ENCODE results near the gene GADD45B.
"Not testable (repeated sequence)": the region's sequence is repeated elsewhere in the genome, so short reads cannot be mapped to it uniquely, and the experiment has no call there.

Gene GADD45B

DNA sequence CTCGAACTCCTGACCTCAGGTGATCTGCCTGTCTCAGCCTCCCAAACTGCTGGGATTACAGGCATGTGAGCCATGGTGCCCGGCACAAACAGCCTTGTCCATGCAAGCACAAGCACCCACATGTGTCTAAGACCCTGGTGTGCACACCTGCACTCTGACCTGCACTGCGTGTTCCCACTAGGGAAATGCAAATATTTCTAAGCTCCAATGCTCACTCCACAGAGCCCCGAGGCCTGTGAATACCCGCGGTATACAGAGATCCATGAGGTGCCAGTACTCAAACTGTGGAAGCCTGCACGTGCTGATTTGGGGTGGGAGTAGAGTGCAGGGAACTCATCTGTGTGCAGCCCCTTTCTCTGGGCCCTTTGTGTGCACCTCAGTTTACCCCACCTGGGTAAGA, 14.7 kb downstream of the GADD45B start:
- no peak for DNase-seq

- DNase-seq, result no peak
Measured at GRCh38 chr19:2491130-2491801, 15.3 kb downstream of the GADD45B start.

GRCh38 chr19:2492870-2493269, 16.9 kb downstream of the GADD45B start:
- DNase-seq, result no peak

DNA sequence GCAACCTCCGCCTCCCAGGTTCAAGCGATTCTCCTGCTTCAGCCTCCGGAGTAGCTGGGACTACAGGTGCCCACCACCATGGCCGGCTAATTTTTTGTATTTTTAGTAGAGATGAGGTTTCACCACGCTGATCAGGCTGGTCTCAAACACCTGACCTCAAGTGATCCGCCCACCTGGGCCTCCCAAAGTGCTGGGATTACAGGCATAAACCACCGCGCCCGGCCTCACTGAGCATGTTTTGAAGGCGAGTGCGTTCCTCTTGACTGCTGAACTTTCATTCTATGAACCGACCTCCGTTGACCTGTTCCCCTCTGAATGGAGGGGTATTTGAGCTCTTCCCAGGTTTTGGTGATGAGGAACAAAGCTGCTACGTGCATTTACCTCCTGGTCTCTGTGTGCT, 17.5 kb downstream of the GADD45B start:
- DNase-seq, result not testable (repeated sequence)

DNA sequence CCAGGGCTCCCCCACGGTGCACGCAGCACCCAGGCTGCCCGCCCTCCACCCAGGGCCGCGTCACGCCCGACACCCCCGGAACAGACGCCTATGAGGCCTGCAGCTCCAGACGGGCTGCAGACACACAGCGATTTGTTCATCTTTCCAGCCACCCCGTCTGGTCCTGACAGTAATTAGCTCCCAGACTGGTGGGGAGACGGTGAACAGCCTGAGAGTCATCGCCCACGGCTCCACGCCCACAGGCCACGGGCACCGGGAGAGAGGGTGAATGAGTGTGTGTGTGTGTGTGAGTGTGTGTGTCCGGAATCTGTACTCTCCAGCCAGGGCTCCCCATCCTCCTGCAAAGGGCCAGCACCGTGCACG, 18.1 kb downstream of the GADD45B start:
- DNase-seq, result no peak

DNA sequence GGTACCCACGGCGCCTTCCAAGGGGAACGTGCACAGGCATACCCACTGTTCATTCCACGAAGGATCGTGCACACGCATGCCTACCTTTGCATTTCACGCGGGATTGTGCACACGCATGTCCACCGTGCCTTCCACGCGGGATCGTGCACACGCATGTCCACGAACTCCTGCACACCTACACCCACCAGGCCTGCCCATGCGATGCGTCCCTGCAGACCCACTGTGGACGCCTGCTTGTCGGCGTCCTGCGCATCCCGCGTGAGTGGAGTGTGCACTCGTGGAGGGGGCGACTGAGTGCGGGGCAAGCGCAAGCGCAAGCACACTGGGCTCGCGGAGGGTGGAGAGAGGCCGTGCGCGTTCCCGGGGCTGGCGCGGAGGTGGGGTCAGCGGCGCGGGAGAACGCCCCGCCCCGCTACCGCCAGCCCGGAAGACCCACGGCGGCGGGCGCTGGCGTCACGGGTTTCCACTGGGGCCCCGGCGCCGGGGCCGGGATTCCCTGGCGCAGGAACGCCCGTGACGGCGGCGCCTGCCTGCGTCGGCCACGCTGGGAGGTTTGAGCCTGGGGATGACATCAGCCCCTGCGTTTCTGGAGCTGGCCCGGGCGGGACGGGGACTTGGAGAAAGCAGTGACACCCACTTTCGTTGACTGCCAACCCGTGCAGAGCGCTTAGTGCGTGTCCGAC, 18.7 kb downstream of the GADD45B start:
- DNase-seq, result peak; percentile 79

GRCh38 chr19:2495130-2495641, 19.3 kb downstream of the GADD45B start:
- DNase-seq, result peak; percentile 48 to 59

DNA sequence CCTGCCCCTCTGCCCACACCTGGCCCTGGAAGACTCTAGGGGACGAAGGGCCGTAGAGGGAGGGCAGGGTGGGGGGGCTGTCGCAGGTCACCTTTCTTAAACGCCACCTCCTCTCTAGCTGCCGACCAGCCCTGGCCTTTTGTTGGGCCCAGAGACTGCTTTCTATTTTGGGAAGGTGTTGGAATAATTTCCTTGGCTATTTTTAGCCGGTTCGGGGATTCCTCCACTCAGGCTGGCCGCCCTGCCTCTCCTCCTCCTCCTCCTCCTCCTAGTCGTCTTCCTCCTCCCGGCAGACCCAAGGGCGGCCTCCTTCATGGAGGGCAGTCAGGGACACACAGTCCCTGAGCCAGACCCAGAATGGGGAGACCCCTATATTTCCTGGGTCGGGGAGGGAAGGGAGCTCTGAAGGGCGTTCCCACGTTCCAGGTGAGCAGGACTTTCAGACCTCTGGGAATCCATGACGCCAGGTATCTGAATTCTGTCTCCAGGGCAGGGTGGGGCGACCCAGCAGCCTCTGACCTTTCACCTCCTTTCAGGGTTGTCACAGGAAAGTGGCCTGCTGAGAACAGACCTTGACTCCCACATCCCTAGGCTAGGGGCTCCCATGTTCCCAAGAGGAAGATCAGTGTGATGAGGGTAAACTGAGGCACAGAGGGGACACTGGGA, 19.9 kb downstream of the GADD45B start:
- peak in 1 of 2 donors; percentile 35 for DNase-seq

- DNase-seq, result no peak
Measured at GRCh38 chr19:2497186-2497585, 21.3 kb downstream of the GADD45B start.

DNA sequence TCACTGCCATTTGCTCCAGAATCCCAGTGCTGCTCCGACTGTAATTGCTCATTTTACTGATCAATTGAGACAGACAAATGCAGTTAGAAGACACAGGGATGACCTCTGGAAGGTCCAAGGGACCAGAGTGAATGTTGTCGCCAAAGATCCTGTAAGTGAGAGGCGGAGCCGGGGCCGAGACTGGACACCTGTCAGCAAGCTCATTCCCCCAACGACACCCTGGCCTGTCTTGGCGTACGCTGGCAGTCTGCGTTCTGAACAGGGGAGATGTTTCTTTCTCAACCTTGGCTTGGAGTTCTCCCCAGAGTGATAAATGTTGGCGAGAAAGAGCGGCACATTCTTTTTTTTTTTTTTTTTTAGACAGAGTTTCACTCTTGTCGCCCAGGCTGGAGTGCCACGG, 24.2 kb downstream of the GADD45B start:
- no peak for DNase-seq

DNA sequence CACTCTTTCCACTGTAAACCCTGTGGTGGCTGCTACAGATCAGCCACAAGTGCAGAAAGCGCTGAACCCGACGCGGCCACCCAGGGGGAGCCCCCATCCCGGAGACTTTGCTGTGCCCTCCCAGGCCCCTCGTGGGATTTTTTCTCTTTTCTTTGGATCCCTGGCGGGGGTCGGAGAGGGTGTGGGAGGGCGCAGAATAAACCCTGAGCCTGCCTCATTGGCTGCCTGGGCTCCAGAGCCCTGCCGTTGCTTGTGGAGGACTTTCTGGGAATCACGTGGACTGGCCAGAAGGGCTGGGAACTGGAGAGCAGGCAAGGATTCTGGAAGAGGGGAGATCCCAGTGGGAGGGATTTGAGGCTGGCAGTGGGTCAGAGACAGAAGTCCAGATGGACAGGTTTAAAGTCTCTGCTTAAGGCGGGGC, 24.9 kb downstream of the GADD45B start:
- no peak for DNase-seq

DNA sequence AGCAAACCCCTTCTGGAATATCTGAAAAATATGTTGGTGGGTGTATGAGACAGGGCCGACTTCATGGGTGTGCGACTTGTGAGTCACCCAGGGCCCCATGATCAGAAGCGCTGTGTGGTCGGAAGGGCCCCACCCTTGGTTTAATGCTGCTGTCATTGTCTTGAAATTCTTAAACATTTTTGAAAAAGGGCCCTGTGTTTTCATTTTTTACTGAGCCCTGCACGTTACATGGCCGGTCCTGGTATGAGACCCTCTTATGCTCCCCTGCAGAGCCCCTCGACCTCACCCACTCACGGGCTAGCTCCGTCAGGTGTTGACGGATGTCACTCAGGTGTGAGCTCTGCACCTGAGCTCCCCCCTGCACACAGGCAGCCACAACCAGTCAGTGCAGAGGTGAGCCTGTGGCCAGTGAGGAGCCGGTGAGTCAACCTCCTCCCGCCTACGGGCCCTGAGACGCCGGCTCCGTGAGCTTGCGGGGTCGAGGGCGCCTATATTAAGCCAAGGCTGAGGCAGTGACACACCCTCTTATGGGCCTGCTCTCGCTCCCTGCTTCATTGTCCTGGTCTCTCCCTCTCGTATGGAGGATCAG, 27.7 kb downstream of the GADD45B start:
- peak; percentile 81 to 90 for DNase-seq

GRCh38 chr19:2506656-2507055, 30.7 kb downstream of the GADD45B start:
- DNase-seq, result not testable (repeated sequence)

- DNase-seq, result peak; percentile 39 to 66
Measured at GRCh38 chr19:2507109-2507508, 31.2 kb downstream of the GADD45B start.

DNA sequence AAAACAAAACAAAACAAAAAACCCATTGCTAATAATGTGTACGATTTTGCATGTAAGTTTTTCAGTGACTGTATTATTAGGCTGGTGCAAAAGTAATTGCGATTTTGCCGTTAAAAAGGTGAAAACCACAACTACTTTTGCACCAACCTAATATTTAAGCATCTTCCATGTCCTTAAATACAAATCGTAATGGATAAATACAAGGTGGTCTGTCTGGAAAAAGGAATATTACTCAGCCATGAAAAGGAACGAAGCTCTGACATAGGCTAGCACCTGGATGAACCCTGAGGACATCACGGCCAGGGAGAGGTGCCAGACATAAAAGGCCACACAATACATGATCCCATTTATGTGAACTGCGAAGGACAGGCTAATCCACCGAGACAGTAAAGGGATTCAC, 33.2 kb downstream of the GADD45B start:
- no peak for DNase-seq

- DNase-seq, result no peak
Measured at GRCh38 chr19:2511570-2511969, 35.6 kb downstream of the GADD45B start.

DNA sequence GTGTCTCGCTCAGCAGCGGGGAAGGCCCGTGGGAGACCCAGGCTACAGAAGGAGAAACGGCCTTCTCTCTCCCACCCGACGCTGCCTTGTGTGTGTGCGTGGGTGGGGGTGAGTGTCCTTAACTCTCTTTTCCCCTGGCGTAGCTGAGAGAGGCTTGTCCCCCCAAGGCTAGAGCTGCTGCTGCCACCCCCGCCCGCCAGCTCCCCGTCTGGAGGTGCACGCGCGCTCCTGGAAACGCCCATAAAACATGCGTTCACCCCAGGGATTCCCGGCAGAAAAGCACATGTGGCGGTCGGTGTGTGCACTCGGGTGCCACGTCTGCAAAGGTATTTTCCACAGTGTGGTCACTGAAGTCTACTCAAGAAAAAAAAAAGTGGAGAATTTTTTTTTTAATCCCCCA, 36.1 kb downstream of the GADD45B start:
- no peak for DNase-seq

DNA sequence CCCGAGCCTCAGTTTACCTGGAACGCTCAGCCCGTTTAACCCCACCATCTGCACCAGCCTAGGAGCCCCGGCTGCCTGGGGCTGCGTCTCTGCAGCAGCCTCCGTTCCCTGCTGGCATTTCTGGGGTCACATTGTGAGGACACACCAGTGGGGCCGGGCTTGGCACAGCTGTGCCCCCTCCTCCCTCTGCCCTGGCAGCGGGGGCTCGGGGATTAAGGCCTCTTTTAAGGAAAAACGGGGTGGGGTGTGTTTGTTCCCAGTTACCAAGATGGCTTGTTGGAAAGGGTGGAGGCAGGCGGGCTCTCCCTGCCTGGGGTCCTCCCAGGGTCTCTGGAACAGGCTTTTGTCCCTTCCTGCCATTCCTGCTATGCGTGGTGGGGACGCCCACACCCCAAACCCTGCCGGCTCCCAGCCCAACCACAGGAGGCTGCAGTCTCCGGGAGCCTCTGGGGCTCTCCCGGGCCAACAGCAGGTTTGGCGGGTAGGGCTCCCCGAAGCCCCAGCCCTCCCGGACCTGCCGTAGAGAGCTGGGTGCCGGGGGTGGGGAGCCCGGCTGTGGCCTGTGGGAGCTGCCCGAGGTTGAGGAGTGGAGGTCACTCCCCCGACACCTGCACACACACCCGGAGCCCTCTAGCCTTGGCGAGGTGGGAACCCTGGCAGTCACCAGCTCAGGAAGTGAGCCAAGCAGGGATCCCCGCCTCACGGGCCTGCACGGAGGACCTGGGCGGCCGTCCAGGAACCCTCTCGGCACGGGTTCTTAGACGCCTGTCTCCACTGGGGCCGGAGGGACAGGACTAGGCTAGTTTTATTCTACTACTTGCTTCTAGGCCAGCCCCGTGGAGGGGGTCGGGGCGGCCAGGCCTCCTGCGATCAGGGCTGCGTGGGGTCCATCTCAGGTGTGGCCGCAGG, 36.9 kb downstream of the GADD45B start:
- no peak for DNase-seq

GRCh38 chr19:2514981-2515518, 39.1 kb downstream of the GADD45B start:
- DNase-seq, result no peak

DNA sequence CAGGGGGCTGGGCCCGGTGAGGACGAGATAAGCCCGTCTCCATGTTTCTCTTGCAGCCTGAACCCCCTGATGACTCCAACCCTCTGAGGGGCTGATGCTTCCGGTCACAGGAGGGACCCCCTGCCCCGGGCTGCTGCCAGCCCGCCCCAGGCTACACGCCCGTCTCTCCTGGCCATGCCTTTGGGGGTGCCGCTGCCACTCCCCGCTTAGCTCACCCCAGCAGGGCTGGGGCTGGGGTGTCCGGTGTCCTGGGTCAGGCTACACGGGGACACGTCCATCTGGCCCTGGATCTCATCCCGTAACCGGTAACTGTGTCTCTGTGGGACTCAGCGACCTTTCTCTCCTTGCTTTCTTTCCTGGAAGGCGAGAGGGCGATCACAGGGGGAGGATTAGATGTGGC, 40.8 kb downstream of the GADD45B start:
- no peak for DNase-seq

DNA sequence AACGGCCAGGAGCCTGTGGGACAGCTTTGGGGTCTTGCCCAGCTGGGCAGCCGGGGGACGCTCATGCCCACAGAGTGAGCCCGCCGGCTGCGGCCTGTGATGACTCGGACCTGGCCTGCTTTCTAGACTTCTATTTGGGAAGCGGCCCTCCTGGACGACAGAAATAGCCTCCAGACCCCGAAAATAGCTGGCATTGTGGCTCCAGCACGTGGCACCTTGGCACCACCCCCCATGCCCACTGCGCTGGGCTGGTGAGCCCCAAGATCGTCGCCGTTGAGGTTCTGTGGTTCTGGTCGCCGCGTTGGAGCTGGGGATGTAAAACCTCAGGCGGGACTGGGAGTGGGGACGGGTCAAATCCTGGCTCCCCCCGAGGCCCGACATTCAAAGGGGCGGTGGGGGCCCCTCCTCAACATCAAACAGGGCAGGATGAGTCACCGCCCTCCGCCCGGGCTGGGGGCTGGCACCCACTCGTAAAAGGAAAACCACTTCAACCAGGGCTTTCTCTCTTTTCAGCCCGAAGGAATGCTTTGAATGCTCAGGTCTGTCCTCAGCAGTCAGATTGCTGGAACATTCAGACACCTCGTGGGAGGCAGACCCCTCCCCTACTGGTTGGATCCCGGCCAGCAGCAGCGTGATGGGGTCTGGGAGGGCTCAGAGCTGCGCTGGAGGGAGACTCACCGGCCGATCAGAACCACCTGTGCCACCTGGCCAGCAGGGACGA, 42.1 kb downstream of the GADD45B start:
- DNase-seq, result no peak
